CD14-positive monocyte (primary cell): ENCODE data around the gene TTBK1. TPM values are rescaled to one million over a fixed set of nuclear protein-coding genes. Genes with fewer than 3 reads are reported as not detected.
"Not testable (repeated sequence)": the region's sequence is repeated elsewhere in the genome, so short reads cannot be mapped to it uniquely, and the experiment has no call there.

Experiments used
- DNase-seq, 3 donors: peaks; one replicate each; pipeline ENCODE4 v3.0.0-alpha.2; 2011 to 2022
- H2AFZ ChIP-seq: 2 replicates; pipeline ENCODE4 v1.6.0; 2012; ENCODE audit warnings: mild to moderate bottlenecking, low read depth, low read length, inconsistent platforms; ENCODE audit not compliant: insufficient read depth, poor library complexity, severe bottlenecking
- H3K27ac ChIP-seq, 2 donors: 1 replicate in 1 of 2; 2 replicates in 1 of 2; pipeline ENCODE4 v1.5.1; 2012 to 2013; ENCODE audit warnings: low read length in 2 of 2, control low read depth in 1 of 2, inconsistent platforms in 1 of 2, low read depth in 1 of 2, mild to moderate bottlenecking in 1 of 2
- H3K27me3 ChIP-seq, 2 donors: one replicate each; pipeline versions ENCODE4 v1.6.0 to v1.6.1; 2011 to 2013; ENCODE audit warnings: low read length in 2 of 2; ENCODE audit not compliant: control insufficient read depth in 2 of 2, insufficient read depth in 2 of 2
- H3K36me3 ChIP-seq, 2 donors: replicated peaks in 1 of 2; 1 replicate in 1 of 2; 2 replicates in 1 of 2; pipeline versions ENCODE4 v1.5.1 to v1.6.1; 2012 to 2013; ENCODE audit warnings: low read length in 2 of 2, control low read depth in 1 of 2, inconsistent platforms in 1 of 2, mild to moderate bottlenecking in 1 of 2; ENCODE audit not compliant: insufficient read depth in 2 of 2, control insufficient read depth in 1 of 2
- H3K4me1 ChIP-seq, 2 donors: 1 replicate in 1 of 2; 2 replicates in 1 of 2; pipeline versions ENCODE4 v1.5.1 to v1.6.1; 2012 to 2013; ENCODE audit warnings: low read length in 2 of 2, control low read depth in 1 of 2, inconsistent platforms in 1 of 2, mild to moderate bottlenecking in 1 of 2, moderate library complexity in 1 of 2; ENCODE audit not compliant: insufficient read depth in 2 of 2, control insufficient read depth in 1 of 2
- H3K4me2 ChIP-seq: replicated peaks from 2 replicates; pipeline ENCODE3; 2012; ENCODE audit warnings: low read length, moderate library complexity, mild to moderate bottlenecking; ENCODE audit not compliant: poor library complexity, severe bottlenecking; ENCODE audit errors: extremely low read depth
- H3K4me3 ChIP-seq, 3 experiments: fragments of 200-600 bp in 1 of 3; sonication (generic) in 1 of 3; replicated peaks in 1 of 3; 1 replicate in 2 of 3; 2 replicates in 1 of 3; pipeline ENCODE4 v1.5.1; 2011 to 2013; ENCODE audit warnings: low read length in 3 of 3, mild to moderate bottlenecking in 3 of 3, control low read depth in 2 of 3, low read depth in 2 of 3, inconsistent platforms in 1 of 3, moderate library complexity in 1 of 3
- H3K79me2 ChIP-seq: 2 replicates; pipeline ENCODE4 v1.6.0; 2012; ENCODE audit warnings: mild to moderate bottlenecking, control low read depth, inconsistent platforms, low read length, moderate library complexity; ENCODE audit not compliant: insufficient read depth
- H3K9ac ChIP-seq: 2 replicates; pipeline ENCODE4 v1.6.0; 2017; ENCODE audit warnings: low read length, mild to moderate bottlenecking; ENCODE audit not compliant: insufficient read depth, poor library complexity, severe bottlenecking
- H3K9me3 ChIP-seq, 2 donors: replicated peaks in 1 of 2; 1 replicate in 1 of 2; 2 replicates in 1 of 2; pipeline versions ENCODE4 v1.5.1 to v1.6.1; 2012 to 2013; ENCODE audit warnings: low read length in 2 of 2, control low read depth in 1 of 2; ENCODE audit not compliant: control insufficient read depth in 1 of 2, insufficient read depth in 1 of 2
- H4K20me1 ChIP-seq: 2 replicates; pipeline ENCODE4 v1.6.0; 2012; ENCODE audit warnings: mild to moderate bottlenecking, low read length, control low read depth, moderate library complexity; ENCODE audit not compliant: insufficient read depth
- H3K27ac Mint-ChIP-seq, 7 donors: one replicate each; pipeline ENCODE4 v1.8.0; 2020; ENCODE audit warnings: mild to moderate bottlenecking in 7 of 7, mixed read lengths in 7 of 7, moderate library complexity in 6 of 7, inconsistent platforms in 2 of 7
- H3K27me3 Mint-ChIP-seq, 3 donors: one replicate each; pipeline ENCODE4 v1.8.0; 2021 to 2022; ENCODE audit warnings: low read depth in 3 of 3, mild to moderate bottlenecking in 3 of 3, mixed read lengths in 3 of 3, moderate library complexity in 3 of 3, inconsistent platforms in 1 of 3
- H3K36me3 Mint-ChIP-seq, 2 donors: one replicate each; pipeline ENCODE4 v1.8.0; 2020; ENCODE audit warnings: mixed read lengths in 2 of 2, inconsistent platforms in 1 of 2, mild to moderate bottlenecking in 1 of 2
- H3K4me1 Mint-ChIP-seq: one replicate; pipeline ENCODE4 v1.8.0; 2020; ENCODE audit warnings: mild to moderate bottlenecking, mixed read lengths
- H3K4me3 Mint-ChIP-seq, 2 donors: one replicate each; pipeline ENCODE4 v1.8.0; 2020; ENCODE audit warnings: mild to moderate bottlenecking in 2 of 2, mixed read lengths in 2 of 2, moderate library complexity in 1 of 2
- H3K9me3 Mint-ChIP-seq, 7 donors: one replicate each; pipeline ENCODE4 v1.8.0; 2020 to 2022; ENCODE audit warnings: mixed read lengths in 7 of 7, mild to moderate bottlenecking in 6 of 7, moderate library complexity in 6 of 7, inconsistent platforms in 2 of 7
- WGBS: methylation state at CpG from one replicate; pipeline ENCODE4 v1.1.5; 2013; ENCODE audit warnings: missing lambda C conversion rate; ENCODE audit not compliant: insufficient coverage; 5-methylcytosine and 5-hydroxymethylcytosine counted together
- intact Hi-C, 2 donors: fragments of 100-400 bp; cut with micrococcal nuclease; formaldehyde crosslinking; loops; one replicate each; pipeline versions ENCODE4 v1.15.0 to v1.15.1; 2023
- polyA plus RNA-seq, 3 donors: library from polyadenylated mRNA; depleted of rRNA in 1 of 3; unstranded in 2 of 3; stranded (reverse) in 1 of 3; fragments of 300-500 nt in 2 of 3; fragments of >200 nt in 1 of 3; fragmentation: Illumina TruSeq in 2 of 3; gene quantifications; 1 replicate in 2 of 3; 2 replicates in 1 of 3; pipeline ENCODE4 v1.2.3, GENCODE V29; 2012 to 2021
- TF ChIP-seq, protein P1 (sequence below): fragments of 200-600 bp; IDR thresholded peaks from one replicate; pipeline ENCODE4 v1.8.0; 2022; ENCODE audit warnings: antibody characterized with exemption, mild to moderate bottlenecking

Gene TTBK1
- polyA plus RNA-seq, 3 donors: not detected

DNA sequence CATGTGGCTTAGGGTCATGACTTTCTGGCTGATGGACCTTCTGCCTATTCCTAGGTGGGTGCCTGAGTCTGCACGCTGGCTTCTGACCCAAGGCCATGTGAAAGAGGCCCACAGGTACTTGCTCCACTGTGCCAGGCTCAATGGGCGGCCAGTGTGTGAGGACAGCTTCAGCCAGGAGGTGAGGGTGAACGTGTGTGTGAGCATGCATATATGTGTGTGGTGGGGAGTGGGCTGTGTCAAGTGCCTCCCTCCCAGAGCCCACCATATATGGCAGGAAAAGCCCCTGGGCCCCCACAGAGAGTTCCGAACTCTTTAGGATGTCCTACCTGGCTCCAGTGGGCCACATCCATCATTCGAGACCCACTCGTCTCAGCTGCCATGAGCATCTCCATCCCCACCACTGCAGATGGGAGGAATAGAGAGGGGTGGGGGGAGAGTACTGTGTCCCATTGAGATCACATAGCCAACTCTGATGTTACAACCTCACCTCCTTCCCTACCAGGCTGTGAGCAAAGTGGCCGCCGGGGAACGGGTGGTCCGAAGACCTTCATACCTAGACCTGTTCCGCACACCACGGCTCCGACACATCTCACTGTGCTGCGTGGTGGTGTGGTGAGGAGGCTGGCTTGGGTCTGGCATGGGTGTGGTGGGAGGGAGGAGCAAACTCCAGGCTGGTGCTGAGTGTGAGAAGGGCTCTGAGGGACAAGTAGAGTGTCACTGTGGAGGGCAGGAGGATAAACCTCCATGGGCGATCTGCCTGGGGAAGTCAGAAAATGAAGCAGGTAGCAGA is 58.0 kb downstream of the TTBK1 start:
- H3K36me3 ChIP-seq: no peaks in the 10 kb centered on the region
- no peak for DNase-seq
- H3K27ac Mint-ChIP-seq: no peak overlapping the region
- peaks cover 7 to 12% (median 11%) of the 10 kb centered on the region in 3 donors for H3K27me3 Mint-ChIP-seq
- H3K4me2 ChIP-seq: no peak overlapping the region
- H4K20me1 ChIP-seq: no peaks in the 10 kb centered on the region
- H3K36me3 Mint-ChIP-seq: no peaks in the 10 kb centered on the region
- no peaks in the 10 kb centered on the region for H3K4me1 ChIP-seq
- WGBS: 92% methylated on average over 6 of the region's 15 CpGs
- TF ChIP-seq, protein P1, sequence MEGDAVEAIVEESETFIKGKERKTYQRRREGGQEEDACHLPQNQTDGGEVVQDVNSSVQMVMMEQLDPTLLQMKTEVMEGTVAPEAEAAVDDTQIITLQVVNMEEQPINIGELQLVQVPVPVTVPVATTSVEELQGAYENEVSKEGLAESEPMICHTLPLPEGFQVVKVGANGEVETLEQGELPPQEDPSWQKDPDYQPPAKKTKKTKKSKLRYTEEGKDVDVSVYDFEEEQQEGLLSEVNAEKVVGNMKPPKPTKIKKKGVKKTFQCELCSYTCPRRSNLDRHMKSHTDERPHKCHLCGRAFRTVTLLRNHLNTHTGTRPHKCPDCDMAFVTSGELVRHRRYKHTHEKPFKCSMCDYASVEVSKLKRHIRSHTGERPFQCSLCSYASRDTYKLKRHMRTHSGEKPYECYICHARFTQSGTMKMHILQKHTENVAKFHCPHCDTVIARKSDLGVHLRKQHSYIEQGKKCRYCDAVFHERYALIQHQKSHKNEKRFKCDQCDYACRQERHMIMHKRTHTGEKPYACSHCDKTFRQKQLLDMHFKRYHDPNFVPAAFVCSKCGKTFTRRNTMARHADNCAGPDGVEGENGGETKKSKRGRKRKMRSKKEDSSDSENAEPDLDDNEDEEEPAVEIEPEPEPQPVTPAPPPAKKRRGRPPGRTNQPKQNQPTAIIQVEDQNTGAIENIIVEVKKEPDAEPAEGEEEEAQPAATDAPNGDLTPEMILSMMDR: no peak
- no peak overlapping the region for H3K9ac ChIP-seq
- intact Hi-C loops: no loop called here
- H3K4me3 Mint-ChIP-seq: no peak overlapping the region
- no peaks in the 10 kb centered on the region for H3K9me3 ChIP-seq
- no peak overlapping the region for H3K4me3 ChIP-seq
- no peaks in the 10 kb centered on the region for H3K9me3 Mint-ChIP-seq
- no peak overlapping the region for H3K27ac ChIP-seq
- peaks cover 0 to 3% of the 10 kb centered on the region in 2 donors for H3K27me3 ChIP-seq
- no peaks in the 10 kb centered on the region for H3K79me2 ChIP-seq
- H3K4me1 Mint-ChIP-seq: peaks cover 4% of the 10 kb centered on the region
- no peak overlapping the region for H2AFZ ChIP-seq

DNA sequence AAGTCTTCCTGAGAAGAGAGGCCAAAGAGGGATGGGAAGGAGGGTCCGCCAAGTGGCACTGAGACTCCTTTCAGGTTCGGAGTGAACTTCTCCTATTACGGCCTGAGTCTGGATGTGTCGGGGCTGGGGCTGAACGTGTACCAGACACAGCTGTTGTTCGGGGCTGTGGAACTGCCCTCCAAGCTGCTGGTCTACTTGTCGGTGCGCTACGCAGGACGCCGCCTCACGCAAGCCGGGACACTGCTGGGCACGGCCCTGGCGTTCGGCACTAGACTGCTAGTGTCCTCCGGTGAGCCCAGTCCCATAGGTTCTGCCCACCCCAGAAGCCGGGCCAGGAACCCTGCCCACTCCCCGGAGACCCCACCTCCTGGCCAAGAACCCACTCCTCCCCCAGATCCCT is 58.8 kb downstream of the TTBK1 start:
- Mint-ChIP-seq H3K27me3 (peaks cover 5 to 14% (median 9%) of the 10 kb centered on the region in 3 donors), H3K27ac (peak overlapping the region in 1 of 7 donors; percentile 10), H3K4me3 (no peak overlapping the region), H3K4me1 (peaks cover 8% of the 10 kb centered on the region), H3K36me3 (no peaks in the 10 kb centered on the region), H3K9me3 (no peaks in the 10 kb centered on the region)
- no peaks in the 10 kb centered on the region for H3K36me3 ChIP-seq
- intact Hi-C loops: no loop called here
- WGBS: 94% methylated on average over 17 of the region's 19 CpGs
- no peak overlapping the region for H3K4me2 ChIP-seq
- no peak overlapping the region for H3K27ac ChIP-seq
- DNase-seq: no peak
- H3K27me3 ChIP-seq: peaks cover 0 to 3% of the 10 kb centered on the region in 2 donors
- no peak overlapping the region for H3K9ac ChIP-seq
- H3K4me3 ChIP-seq: no peak overlapping the region
- H3K79me2 ChIP-seq: no peaks in the 10 kb centered on the region
- no peak overlapping the region for H2AFZ ChIP-seq
- TF ChIP-seq, protein P1: no peak
- no peaks in the 10 kb centered on the region for H4K20me1 ChIP-seq
- H3K9me3 ChIP-seq: no peaks in the 10 kb centered on the region
- no peaks in the 10 kb centered on the region for H3K4me1 ChIP-seq

DNA sequence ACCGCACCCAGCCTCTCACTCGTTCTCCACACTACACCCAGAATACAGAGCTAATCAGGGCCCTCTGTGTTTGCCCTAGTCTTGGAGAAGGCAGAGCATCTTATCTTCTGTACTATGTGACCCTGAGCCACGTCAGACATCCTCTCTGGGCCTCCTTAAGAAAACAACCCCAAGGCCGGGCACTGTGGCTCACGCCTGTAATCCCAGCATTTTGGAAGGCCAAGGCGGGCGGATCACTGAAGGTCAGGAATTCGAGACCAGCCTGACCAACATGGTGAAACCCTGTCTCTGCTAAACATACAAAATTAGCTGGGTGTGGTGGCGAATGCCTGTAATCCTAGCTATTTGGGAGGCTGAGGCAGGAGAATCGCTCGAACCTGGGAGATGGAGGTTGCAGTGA is 59.7 kb downstream of the TTBK1 start:
- H3K79me2 ChIP-seq, H3K4me1 ChIP-seq, H3K27ac ChIP-seq, H3K36me3 Mint-ChIP-seq, H2AFZ ChIP-seq, H3K9me3 ChIP-seq, intact Hi-C loops, H3K4me2 ChIP-seq, H4K20me1 ChIP-seq, H3K27ac Mint-ChIP-seq, H3K36me3 ChIP-seq, H3K9me3 Mint-ChIP-seq, H3K27me3 ChIP-seq, H3K4me3 Mint-ChIP-seq, DNase-seq, H3K4me3 ChIP-seq, H3K9ac ChIP-seq: not testable (repeated sequence)
- Mint-ChIP-seq H3K27me3 (peaks cover 5 to 14% (median 8%) of the 10 kb centered on the region in 3 donors), H3K4me1 (peaks cover 13% of the 10 kb centered on the region)
- WGBS: 97% methylated on average over 5 of the region's 11 CpGs
